Stimulated activated CD4-positive, alpha-beta T cell treated with anti-CD3 and anti-CD28 coated beads, Interleukin-1b, Interleukin-23, amount 100 ng/mL, for 4 hours (primary cell): ENCODE results near the gene AGBL4.

Source experiments
- DNase-seq, 2 donors: peaks; one replicate each; pipeline ENCODE4 v3.0.0-alpha.2; 2020; ENCODE audit warnings: low read depth in 2 of 2

The AGBL4 gene

DNA sequence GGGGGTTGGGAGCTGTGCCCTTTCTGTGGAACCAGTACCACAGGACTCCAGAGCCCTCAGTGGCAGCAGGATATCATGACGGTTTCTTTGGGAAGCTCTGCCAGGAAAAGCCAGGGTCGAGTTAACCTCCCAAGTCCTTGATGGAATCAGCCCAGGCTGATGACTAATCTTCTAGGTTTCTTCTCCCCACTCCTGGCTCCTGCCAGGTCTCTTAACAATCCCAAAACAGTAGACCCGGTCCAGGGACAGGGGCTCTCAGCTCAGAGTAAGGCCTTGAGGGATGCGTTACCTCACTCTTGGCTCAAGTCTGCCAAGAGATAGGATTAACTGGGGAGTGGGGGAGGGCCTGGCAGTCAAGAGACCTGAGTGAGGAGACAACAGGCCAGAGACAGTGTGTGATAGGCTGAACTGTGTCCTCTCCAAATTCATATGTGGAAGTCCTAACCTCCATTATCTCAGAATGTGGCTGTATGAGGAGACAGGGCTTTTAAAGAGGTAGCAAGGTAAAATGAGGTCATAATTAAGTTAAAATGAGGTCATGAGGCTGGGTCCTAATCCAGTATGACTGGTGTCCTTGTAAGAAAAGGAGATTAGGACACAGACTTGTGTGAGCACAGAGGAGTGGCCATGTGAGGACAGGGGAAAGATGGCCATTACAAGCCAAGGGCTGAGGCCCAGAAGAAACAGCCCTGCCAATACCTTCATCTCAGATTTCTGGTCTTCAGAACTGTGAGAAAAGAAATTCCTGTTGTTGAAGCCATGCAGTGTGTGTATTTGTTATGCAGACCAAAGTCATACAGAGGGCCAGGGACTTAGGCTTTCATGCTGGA lies 1342.1 kb downstream of the AGBL4 start:
- DNase-seq: no peak

DNA sequence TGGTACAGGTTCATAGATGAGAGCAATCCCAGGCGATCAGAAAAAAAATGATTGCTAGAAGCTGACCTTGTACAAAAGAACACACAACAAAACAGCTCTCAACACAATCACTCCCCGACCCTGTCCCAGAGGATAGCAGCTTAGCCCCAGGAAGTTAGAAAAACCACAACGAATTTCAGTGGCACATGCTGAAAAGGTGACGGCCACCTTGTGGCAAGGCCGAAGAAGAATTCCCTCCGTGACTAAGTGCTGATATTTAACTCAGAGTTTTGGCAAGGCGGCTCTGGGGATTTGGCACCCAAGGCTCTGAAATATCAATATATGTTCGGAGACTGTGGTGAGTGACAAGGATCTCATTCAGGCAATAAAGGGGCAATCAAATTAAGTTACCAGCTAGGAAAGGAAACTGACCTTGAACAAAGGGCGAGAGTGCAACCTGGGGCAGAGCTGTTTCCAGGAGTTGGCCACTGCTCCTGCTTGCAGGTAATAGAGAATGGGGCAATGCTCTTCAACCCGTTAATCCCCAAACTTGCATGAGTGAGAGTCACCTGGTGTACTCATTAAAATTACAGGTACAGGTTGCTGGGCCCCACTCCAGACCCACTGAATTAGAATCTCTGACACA lies 1343.2 kb downstream of the AGBL4 start:
- no peak for DNase-seq

DNA sequence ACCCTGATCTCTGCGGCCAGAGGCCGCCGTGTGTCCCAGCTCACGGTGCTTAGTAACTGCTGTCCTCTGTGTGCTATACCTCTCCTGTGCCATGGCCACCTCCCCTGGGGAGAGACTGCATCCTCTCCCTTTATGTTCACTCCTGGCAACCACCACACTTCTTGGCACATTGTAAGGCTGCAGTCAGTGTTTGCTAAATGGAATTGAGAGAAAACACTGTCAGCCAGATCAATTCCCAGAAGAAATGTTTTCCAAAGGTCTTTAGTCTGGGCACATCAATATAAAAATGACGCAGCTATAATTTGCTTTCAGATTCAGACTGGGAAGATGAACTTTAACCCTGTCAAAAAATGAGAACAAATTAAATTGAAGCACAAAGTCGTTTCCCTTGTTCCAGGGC lies 1343.9 kb downstream of the AGBL4 start:
- no peak for DNase-seq

DNA sequence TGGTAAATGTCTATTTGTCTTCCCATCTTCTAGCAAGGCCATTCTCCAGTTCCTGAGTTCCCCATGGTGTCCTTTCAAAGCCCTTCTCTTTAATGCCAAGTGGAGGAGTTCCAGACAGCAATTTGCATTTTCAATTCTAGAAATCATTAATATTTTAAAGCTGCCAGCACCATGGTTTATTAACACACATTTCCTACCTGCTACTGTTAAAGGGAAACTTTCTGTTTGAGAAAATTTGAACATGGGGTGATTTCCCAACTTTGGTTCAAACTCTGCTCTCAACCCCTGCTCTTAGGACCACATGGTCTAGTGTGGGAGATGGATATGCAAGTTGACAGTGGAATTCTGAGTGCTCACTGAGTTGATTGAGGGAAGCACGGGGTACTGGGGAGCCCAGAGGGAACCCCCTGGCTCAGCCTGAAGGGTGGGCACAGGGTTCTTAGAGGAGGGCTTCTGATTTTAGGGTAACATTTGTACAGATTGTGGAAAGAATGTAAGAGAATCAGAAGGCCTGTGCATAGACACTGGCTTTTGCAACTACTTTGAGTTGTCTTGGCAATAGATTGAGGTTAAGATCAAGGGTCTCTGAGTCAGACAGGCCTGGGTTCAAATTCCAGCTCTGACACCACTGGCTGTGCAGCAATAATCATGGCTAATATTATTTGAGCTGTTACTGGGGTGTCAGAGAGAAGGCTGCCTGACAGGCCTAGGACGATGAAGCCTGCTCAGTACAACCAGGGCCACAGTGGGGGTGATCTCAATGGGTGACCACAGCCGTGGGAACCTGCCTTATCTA lies 1344.8 kb downstream of the AGBL4 start:
- DNase-seq: no peak

DNA sequence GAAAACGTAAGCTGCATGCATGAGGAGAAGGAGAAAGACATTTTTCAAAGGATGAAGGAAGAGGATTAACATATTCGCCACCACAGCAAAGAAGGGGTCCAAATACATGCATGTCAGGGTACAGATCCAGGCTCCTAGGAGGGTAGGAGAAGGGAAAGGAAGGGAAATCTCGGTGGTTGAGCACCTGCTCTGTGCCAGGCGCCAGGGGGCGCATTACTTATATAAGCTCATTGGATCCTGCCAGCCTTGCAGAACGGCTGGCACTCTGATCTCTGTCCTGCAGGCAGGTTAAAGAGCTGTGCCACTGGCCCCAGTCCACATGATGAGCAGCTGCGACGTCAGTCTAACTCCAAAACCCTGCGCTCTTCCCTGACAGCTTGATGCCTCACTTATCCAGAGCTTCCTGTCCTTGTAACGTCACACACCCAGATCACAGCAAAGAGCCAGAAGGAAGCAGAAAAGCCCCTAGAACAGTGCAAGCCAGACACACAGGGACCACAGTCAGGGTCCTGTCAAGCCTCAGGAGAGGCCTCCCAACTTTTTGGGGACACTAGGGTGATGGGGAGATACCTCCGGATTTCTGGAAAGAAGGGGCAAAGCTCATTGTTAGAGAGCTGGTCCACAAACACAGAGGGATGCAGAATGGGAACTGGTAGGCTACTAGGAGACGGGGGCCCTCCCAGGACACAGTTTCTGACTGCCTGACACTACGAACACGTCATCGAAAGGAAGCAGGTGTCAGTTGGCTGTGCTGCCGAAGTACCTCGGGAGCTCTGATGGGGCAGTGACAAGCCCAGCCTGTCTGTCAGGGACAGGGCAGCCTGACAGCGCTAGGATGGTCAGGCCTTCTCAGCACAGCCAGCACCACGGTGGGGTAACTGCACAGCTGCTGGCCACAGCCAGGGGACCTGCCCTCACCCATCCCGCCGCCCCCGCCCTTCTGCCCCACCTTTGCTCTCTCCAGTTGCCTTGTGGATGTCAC lies 1346.2 kb downstream of the AGBL4 start:
- DNase-seq: peak in 1 of 2 donors; percentile 18

DNA sequence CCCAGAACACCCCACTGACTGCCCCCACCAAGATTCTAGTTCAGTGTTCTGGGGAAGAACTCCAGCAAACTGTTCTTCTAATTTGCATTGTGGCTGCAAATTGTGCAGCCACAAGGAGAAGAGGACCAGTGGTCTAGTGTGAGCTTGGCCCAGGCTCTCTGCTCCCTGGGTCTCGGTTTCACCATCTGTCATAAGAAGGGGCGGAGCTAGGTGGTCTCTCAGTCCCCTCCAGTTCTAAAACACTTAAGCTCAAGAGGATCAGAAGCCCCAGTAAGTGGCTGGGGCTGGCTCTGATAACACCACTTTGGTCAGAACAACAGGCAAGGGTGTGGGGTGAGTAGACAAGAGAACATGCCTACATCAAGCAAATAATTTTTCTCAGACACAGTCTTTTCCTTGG lies 1346.9 kb downstream of the AGBL4 start:
- DNase-seq: no peak

DNA sequence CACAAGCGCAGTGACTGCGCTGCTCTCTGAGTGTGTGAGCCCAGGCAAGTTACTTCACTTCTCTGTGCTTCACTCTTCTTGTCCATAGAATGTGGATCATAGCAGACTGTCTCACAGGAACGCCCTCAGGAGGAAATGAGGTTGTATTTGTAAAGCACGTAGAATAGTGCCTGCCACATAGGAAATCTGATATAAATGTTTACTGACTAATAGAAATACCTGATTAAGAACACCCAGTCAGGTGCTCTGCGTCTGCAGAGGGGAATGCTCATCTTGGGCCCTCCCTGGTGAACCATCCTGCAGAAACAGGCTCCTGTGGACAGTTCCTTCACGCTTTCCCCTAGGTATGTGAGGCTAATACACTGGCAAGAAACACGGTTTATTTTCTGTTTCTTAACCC lies 1347.4 kb downstream of the AGBL4 start:
- DNase-seq: no peak

DNA sequence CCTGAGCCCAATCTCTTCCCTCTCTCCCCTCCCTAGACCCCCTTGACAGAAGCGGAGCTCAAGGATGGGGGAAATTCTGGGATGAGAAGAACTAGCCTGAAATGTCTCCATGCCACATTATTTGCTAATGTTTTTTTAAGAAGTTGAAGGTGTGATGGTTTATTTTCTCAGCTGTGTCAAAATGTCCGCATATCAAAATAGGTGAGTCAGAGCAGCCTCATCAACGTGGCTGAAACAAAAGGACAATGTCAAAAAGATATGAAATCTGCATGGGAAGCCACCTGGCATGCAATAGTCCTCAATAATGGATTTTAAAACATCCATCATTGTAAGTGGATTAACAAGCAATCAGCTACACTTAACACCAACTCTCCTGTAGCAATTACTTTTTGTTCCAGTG lies 1348.5 kb downstream of the AGBL4 start:
- no peak for DNase-seq

DNA sequence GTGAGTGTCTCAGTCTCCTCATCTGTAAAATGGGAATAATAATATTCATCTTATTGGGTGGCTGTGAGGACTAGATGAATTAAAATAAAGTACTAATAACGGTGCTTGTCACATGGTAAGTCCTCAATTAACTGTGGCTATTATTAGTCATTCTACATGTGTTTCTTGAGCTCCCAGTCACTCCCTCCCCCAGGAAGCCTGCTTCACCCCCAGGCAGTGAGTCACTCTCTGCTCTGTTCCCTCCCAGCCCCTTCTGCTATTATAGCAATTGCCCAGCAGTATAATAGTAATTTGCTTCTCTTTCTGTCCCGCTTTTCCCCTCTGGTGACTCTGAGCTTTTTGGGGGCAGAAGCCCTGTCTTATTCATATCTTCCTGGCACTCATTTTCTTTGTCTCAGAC lies 1349.1 kb downstream of the AGBL4 start:
- DNase-seq: no peak

DNA sequence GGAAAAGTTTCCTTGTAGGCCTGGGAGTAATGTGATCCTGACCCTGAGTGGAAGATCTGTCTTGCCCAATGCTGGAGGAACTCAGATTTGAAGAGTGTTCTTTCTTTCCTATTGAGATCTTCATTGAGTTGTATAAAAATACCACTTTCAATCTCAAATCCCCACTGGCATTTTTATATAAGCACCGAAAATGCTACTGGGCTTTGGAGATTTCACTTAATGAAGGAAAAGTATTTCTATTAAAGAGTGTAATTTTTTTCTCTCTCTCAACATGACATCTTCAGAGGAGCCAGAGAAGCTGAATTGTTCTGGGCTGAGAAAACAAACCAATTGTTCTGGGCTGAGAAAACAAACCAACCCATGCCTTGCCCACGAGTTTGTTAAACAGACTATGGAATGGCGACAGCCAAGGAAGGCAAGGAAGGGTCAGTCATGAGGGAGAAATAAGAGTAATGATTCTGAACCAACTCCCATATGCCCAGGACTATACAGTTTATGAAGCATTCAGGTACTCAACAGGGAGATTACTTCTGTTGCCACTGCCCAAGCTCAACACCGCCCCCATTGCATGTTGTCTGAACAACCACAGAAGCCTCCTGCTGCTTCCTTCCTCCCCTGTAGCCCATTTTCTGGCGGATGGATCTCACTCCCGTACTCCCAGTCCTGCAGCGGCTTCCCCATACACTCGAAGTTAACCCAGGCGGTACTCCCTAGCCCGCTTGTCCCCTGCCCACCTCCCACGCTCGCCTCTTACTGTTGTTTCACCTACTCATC lies 1350.2 kb downstream of the AGBL4 start:
- DNase-seq: no peak

DNA sequence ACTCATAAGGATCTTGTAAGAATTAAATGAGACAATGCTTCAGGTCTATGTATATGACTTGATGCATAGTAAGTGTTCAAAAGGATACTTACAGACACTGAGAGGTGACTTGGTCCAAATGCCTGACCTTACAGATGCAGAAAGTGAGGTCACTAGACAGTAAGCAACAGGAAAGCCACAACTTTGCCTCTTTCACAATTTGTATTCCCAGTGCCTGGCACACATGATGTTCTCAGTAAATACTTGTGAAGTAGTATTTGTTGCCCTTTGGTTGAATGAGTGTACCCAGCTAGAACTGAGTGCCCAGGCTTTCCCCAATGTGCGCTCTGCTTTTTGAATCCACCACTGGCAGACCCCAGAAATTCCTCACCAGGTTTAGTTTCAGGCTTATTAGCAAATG lies 1352.2 kb downstream of the AGBL4 start:
- DNase-seq: no peak

DNA sequence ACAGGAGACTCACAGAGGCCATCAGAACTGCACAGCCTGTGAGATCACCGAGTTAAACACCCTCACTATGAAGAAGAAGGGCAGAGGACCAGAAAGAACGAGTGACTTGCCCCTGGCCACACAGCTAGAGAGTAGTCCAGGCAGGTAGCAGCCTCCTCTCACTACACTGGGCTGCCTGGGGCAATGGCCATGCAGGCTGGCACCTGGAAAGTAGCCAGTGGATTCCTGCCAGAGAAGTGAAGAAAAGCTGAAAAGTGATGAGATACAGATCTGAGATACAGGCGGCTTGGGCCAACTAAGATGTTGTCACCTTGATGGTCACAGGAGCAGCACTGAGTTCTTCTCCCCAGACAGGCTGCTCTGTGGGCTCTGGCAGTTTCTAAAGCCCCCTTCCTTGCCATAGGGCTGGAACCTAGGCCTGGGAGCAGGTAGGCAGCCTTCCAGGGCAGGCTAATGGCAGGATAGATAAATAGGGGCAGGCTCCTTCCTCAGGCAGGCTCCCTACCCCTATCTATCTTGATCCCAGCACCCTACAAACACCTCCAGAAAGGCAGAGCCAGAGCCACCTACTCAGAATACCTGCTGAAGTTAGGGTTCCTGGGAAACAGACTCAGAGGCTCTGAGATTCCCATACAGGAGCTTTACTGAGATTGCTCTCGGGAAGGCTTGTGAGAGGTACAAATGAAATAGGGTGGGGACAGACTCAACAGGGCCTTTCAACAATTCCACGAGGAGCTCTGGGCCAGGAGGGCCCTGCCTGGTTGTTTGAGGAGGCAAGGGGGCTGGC lies 1353.3 kb downstream of the AGBL4 start:
- no peak for DNase-seq

DNA sequence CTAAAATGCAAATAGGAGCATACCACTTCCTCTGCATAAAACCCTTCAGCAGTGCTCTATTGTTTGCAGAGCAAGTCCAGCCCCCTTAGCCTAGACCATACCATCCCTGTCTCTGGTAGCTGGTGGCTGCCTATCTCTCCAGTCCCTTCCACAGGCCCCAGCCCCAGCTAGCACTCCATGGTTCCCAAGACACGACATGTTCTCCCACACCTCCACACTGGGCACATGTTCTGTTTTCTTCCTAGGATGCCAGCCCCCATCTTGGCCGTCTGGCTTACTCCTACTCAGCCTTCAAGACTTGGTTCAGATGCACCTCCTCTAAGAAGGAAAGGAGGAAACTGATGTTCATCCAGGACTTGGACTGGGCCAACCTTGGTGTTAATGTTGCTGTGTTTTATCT lies 1355.4 kb downstream of the AGBL4 start:
- no peak for DNase-seq

DNA sequence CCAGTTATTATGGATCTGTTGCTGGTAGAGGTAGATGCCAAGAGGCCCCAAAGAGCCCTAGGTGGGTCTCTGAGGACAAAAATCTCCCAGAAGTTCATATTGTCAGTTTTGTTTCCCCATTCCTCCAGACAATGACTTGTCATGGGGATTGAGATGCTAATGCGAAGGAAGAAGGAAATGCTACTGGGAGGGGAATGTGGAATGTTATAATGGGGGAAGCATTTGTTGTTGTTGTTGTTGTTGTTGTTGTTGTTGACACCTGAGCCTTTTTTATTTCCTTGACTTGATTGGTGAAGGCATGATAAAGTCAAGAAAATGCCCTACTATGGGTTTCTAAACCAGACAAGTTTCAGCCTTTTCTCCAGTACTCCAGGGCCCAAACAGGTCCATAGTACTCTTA lies 1356.0 kb downstream of the AGBL4 start:
- DNase-seq: no peak

DNA sequence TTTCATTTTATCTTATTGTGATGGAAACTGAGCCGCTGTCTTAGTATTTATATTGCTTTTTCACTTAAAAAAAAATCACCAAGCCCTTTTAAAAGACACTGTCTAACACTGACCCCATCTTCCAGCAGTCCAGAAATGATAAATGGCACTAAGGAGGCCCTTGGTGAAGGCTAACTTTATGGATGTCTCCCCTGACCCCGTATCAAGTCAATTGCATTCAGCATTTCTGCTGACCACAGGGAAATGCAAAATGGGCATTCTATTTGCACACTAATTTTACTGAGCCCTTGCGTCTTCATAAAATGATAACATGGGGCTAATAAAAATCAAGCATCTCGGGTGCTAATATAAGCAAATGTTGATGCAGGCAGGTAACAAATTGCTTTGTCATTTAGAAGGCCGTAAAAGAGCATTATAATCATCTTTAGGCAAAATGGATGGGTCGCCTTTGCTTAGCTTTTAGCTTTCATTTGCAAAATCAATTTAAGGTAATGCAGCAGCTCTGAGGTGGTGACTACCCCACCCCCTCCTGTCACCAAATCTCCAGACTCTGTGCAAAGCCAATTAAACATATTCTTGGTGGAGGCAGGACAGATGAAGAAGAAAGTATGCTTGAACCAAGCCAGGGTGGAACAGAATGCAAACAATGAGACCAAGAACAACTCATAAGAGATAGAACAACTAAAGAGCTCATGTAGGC lies 1357.9 kb downstream of the AGBL4 start:
- DNase-seq: no peak

DNA sequence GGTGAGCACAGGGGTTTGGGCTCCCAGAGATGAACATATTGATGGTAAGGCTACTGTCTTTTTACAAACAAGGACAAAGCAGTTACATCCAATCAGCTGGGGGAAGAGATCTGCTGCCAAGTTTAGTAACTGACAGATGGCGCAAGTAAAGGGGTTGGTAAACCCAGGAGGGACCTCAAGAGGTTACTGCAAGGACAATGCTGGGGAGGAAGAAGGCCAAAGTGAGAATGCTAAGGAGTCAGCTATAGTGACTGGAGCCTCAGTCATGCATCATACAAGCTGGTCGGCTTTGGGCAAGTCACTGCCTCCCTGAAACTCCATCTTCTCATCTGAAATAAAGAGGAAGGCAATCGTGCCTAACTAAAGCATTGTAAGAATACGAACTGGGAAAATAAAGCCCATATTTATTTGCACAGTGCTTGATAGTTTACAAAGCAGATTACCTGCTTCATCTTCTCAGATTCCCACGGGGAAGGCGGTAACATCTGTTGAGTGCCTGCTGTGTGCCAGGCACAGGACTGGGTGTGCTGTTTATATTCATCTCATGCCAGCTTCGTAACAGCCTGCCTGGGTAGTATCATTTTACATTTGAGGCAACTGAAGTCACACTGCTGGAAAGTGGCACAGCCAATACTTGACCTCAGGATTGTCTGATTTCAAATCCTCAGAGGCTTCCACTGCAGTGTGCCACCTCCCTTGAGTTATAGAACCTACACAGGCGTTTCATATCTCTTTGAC lies 1361.9 kb downstream of the AGBL4 start:
- no peak for DNase-seq

DNA sequence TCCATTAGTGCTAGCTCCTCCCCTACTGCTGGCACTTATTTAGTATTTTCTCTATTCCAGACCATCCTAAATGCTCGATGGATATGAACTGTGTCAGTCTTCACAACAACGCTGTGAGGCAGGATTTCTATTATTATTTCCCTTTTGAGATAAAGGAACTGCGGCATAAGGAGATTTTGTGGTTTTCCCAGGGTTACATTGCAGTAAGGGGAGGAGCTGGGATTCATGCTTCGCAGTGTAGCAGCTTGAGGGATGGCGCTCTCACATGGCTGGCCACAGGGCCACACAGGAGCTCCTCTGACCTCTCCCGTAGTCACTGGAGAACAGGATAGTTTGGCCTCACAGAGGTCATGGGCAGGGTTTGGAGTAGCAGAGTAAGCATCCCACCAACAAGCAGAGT lies 1364.0 kb downstream of the AGBL4 start:
- DNase-seq: no peak

DNA sequence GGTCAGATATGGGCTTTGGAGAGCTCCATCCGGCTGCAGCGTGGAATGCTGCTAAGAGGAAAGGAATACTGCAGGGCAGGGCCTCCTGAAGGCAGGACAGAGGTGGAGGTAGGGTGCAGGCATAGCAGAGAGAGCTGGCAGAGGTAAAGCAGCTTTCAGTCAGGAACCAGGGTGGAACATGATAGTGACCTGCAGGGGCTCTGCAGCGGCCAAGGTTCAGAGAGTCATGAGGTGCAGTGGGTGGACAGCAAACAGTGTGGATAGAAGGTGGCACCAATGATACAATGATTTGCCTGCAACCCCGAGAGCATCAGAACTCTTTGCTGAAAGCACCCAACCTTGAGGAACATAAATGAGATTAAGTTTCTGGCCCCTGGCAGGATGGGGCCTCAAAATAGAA lies 1366.3 kb downstream of the AGBL4 start:
- DNase-seq: no peak
